GM21825 (cell line): ENCODE results near the gene SKOR2.
"Not testable (repeated sequence)": the region's sequence is repeated elsewhere in the genome, so short reads cannot be mapped to it uniquely, and the experiment has no call there.

Source experiments
- ATAC-seq: cut with Tn5 transposase; IDR thresholded peaks from one replicate; pipeline ENCODE4 v1.9.1; 2021; ENCODE audit warnings: mild to moderate bottlenecking, moderate library complexity; ENCODE audit not compliant: unreplicated experiment

SKOR2 gene

GRCh38 chr18:47204908-47205522, 46.4 kb downstream of the SKOR2 start:
- ATAC-seq: no peak

- no peak for ATAC-seq
Observed at GRCh38 chr18:47203626-47204464, 47.6 kb downstream of the SKOR2 start.

GRCh38 chr18:47195961-47196360, 55.5 kb downstream of the SKOR2 start:
- not testable (repeated sequence) for ATAC-seq

DNA sequence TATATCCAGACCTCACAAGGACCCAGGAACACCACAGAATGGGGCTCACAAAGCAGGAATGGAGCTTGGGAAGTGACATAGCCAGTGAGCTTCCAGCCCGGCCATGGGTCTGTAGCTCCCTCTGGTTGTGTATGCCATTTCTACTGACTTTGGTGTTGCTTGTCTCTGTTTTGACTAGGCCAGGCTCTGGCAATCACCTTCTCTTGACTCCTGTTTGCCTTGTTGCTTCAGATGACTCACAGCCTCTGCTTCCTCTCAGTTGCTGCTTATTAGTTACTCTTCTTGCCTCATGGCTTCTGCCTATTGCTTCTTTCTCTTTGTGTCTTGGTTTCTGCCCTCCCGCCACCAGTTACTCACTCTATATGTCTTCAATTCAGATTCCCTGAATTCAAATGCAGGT, 59.5 kb downstream of the SKOR2 start:
- no peak for ATAC-seq

GRCh38 chr18:47187721-47188120, 63.7 kb downstream of the SKOR2 start:
- ATAC-seq: no peak

DNA sequence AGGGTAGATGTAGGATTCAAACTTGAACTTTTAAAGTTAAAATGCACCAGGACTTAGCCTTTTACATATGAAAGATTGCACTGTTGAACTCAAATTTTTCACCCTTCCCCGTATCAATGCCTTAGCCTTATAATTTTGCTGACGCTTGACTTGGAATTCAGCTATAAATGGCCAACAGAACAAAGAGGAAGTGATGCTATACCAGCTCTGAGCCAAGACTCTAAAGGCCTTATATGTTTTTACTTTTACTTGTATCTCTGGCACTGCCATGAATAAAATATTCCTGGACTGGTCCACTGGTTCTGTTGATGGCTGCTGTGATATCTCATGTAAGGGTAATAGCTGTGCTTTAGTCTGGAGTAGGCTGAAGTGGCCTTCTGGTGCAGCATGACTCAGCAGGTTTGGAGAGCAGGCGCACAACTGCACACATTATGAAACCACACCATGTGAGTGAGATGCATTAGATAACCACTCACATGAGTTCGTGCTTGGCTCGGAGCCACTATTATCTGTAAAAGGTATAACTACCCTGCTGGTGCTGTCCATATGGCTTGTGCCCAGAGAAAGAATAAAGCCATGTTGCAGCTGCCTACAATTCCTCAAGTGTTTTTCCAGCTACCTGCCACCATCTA, 66.9 kb downstream of the SKOR2 start:
- no peak for ATAC-seq

GRCh38 chr18:47182156-47182555, 69.3 kb downstream of the SKOR2 start:
- not testable (repeated sequence) for ATAC-seq

- ATAC-seq: no peak
Observed at GRCh38 chr18:47180765-47181164, 70.7 kb downstream of the SKOR2 start.

GRCh38 chr18:47179520-47179919, 71.9 kb downstream of the SKOR2 start:
- no peak for ATAC-seq

GRCh38 chr18:47175898-47176575, 75.4 kb downstream of the SKOR2 start, which contains the start of gene IER3IP1:
TSS of gene IER3IP1 (minus strand) at chr18:47176364. CDS start at chr18:47176277, 87 bp downstream.
- peak; percentile 72 for ATAC-seq

DNA sequence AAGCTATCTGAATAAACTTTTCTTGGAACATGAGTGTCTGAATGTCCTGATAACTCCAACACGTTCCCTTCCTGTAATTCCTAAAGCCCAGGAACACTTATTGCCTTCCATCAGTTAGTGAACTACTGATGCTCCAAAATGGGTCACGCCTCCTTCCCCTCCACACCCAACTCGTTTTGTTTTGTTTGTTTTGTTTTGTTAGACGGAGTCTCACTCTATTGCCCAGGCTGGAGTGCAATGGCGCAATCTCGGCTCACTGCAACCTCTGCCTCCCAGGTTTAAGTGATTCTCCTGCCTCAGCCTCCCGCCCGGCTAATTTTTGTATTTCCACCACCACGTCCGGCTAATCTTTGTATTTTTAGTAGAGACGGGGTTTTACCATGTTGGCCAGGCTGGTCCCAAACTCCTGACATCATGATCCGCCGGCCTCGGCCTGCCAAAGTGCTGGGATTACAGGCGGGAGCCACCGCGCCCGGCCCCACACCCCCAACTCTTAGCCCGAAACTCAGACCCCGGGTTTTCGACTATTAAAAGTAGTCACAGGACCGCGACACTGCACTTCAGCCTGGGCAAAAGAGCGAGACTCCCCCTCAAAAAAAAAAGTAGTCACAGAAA, 76.1 kb downstream of the SKOR2 start:
- peak; percentile 6 for ATAC-seq

DNA sequence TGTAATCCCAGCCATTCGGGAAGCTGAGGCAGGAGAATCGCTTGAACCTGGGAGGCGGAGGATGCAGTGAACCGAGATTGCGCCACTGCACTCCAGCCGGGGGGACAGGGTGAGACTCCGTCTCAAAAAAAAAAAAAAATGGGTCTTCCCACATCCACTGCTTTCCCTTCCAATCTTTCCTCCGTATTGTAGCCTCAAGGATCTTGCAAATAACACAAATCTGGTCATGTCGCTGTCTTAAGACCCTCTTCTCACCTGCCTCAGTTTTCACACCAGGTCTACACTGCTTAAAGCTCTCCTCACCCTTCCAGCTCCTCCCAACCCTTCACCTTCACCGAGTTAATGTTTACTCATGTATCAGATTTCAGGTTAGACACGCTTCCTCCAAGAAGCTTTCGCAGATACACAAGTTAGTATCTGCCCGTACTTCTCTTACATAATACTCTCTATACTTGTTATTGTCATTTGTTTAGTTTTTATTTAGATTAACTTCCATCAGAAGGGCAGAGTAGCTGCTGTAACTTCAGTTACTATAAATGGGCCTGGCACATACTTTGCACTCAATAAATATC, 76.8 kb downstream of the SKOR2 start:
- ATAC-seq: no peak

DNA sequence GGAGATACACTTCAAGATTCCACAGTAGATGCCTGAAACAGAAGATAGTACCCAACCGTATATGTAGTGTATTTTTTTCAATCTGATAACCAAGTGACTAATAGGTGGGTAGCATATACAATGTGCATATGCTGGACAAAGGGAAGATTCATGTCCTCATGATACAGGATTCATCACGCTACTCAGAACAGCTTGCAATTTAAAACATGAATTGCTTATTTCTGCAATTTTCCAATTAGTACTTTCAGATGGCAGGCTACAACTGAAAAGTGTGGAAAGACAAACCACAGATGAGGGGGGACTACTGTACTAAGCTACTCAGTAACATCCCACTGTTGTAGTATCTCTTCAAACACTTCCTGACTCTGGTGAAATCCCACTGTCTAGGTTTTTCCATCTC, 79.0 kb downstream of the SKOR2 start:
- no peak for ATAC-seq

GRCh38 chr18:47168913-47169312, 82.5 kb downstream of the SKOR2 start:
- no peak for ATAC-seq

DNA sequence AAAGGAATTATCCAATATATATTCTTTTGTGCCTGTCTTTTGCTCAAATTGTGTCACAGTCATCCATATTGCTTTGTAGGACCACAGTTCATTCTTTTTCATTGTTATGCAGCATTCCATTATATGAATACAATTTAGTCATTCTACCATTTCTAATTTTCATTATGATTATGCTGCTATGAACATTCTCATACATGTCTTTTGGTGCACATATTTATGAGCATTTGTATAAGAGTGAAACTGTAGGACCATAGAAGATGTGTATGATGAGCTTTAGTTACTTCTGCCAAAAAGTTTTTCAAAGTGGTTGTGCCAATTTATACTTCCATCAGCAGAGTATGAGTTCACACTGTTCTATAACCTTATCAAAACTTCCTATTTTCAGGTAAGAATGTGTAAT, 83.0 kb downstream of the SKOR2 start:
- no peak for ATAC-seq

- ATAC-seq: peak; percentile 44
Observed at GRCh38 chr18:47166294-47166693, 85.2 kb downstream of the SKOR2 start.

DNA sequence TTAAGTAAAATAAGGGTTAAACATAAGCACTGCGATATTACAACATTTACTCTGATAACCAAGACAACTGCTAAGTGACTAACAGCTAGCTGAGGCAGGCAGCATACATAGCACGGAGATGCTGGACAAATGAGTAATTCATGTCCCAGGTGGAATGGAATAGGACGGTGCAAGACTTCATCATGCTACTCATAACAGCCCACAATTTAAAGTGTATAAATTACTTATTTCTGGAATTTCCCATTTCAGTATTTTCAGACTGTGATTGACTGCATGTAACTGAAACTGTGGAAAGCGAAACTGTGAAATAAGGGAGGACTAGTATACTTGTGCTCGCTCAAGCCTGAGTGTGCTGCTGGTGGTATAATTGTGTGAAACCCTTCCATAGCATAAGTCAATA, 88.2 kb downstream of the SKOR2 start:
- peak; percentile 77 for ATAC-seq

GRCh38 chr18:47160256-47160655, 91.2 kb downstream of the SKOR2 start:
- no peak for ATAC-seq

GRCh38 chr18:47158404-47158803, 93.1 kb downstream of the SKOR2 start:
- ATAC-seq: not testable (repeated sequence)
